Measurements from ENCODE around the gene CYP24A1.

The CYP24A1 gene

GRCh38 chr20:54155736-54156317, 18.0 kb downstream of the CYP24A1 start:
- no peak for DNase-seq

- DNase-seq, result no peak
These were observed 19.3 kb downstream of the CYP24A1 start for GRCh38 chr20:54154439-54154838.

GRCh38 chr20:54153847-54154246, 19.9 kb downstream of the CYP24A1 start:
- DNase-seq, result no peak

- DNase-seq, result no peak
These were observed 20.8 kb downstream of the CYP24A1 start for GRCh38 chr20:54153041-54153327.

- DNase-seq, result no peak
These were observed 21.4 kb downstream of the CYP24A1 start for GRCh38 chr20:54152227-54153040.

- DNase-seq, result no peak
These were observed 22.1 kb downstream of the CYP24A1 start for GRCh38 chr20:54151511-54152226.

GRCh38 chr20:54151075-54151439, 22.7 kb downstream of the CYP24A1 start:
- no peak for DNase-seq

- DNase-seq, result no peak
These were observed 24.0 kb downstream of the CYP24A1 start for GRCh38 chr20:54149765-54150264.

GRCh38 chr20:54148947-54149764, 24.6 kb downstream of the CYP24A1 start:
- no peak for DNase-seq

- DNase-seq, result no peak
These were observed 27.1 kb downstream of the CYP24A1 start for GRCh38 chr20:54146672-54147071.

GRCh38 chr20:54144847-54145414, 28.9 kb downstream of the CYP24A1 start:
- no peak for DNase-seq

- no peak for DNase-seq
These were observed 32.7 kb downstream of the CYP24A1 start for GRCh38 chr20:54140927-54141566.

- DNase-seq, result no peak
These were observed 33.3 kb downstream of the CYP24A1 start for GRCh38 chr20:54140486-54140885.

- DNase-seq, result no peak
These were observed 33.7 kb downstream of the CYP24A1 start for GRCh38 chr20:54140067-54140466.

- DNase-seq, result no peak
These were observed 34.6 kb downstream of the CYP24A1 start for GRCh38 chr20:54139188-54139587.

- DNase-seq, result no peak
These were observed 35.4 kb downstream of the CYP24A1 start for GRCh38 chr20:54138427-54138826.

GRCh38 chr20:54137115-54137514, 36.7 kb downstream of the CYP24A1 start:
- DNase-seq, result no peak

GRCh38 chr20:54134445-54135220, 39.2 kb downstream of the CYP24A1 start:
- no peak for DNase-seq

- no peak for DNase-seq
These were observed 40.1 kb downstream of the CYP24A1 start for GRCh38 chr20:54133434-54134427.

All from T-helper 2 cell (primary cell).